NCI-H187 (cell line): ENCODE data around the gene VTCN1.
"Not testable (repeated sequence)": the region's sequence is repeated elsewhere in the genome, so short reads cannot be mapped to it uniquely, and the experiment has no call there.

Source experiments
- DNase-seq, 2 experiments: peaks; one replicate each; lab custom pipeline; 2025; lab: John Stamatoyannopoulos, UW

VTCN1 gene

DNA sequence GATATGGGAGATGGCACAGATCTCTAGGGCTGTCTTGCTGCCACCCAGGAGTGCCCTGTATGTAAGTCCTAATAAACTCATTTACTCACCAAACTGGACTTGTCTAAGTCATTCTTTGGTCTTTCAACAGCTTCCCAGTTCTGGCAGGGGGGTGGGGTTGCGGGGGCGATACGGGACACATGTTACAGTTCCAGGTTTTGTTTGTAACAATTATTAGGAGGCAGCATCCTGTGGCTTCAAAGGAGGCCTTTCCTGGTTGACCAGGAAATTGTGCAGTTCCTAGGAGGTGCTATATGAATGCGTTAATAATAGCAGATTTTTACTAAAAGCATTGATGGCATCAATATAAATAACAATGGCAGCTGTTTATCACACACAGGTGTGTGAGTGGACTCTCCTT lies 46.5 kb downstream of the VTCN1 start:
- no peak for DNase-seq

DNA sequence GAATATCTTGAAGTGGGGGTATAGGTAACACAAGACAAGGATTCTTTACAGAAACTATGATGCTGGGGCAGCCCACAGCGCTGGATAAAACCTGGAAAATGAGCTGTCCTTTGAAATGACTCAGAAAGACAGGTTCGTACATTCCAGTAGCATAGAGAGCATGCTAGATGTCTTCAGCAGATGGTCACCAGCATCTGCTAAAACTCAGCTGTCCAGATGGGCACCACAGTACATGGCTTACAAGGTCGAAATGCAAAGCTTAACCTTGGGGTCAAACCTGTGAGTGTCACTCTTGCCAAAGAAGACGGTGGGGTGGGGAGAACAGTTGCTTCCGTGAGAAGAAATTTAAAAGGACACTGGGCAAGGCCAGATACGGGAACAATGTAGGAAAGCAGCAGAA lies 47.9 kb downstream of the VTCN1 start:
- no peak for DNase-seq

DNA sequence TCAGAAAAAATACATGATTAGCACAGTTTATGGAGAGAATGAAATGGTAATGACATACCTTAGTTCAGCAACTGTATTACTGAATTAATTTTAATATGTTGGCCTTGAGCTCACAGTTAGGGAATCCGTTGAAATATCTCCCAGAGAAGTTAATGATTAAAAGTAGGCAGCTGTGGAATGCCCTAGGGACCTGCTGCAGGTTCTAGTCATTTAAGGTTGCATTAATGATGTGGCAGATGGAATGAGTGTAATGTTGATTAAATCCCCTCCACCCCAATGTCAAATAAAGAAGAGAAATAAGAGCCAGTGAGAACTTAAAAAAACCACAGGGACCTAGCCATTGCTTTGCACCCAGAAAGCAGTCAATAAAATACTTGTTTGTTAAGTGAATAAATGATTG lies 48.8 kb downstream of the VTCN1 start:
- DNase-seq: no peak

DNA sequence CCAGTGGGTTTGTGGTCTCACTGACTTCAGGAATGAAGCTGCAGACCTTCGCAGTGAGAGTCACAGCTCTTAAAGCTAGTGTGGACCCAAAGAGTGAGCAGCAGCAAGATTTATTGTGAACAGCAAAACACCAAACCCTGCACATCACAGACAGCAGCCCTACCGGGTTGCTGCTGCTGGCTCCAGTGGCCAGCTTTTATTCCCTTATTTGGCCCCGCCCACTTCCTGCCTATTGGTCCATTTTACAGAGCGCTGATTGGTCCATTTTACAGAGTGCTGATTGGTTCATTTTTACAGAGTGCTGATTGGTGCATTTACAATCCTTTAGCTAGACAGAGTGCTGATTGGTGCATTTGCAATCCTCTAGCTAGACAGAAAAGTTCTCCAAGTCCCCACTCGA lies 59.4 kb downstream of the VTCN1 start:
- not testable (repeated sequence) for DNase-seq

DNA sequence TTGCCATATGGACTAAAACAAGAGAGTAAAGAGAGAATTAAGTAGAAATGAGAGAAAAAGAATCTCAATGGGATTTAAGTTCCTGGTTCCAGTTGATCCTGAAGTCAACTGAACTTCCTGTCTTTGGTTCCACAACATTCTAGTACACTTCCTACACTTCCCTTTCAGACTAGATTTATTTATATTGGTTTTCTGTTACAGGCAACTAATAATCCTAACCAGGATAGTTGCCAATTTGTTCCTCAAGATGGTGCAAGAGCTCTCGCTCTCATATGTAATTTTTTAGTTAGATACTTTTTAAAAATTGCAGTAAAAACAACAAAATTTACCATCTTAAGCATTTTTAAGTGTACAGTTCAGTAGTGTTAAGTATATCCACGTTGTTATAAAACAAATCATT lies 60.4 kb downstream of the VTCN1 start:
- DNase-seq: no peak

DNA sequence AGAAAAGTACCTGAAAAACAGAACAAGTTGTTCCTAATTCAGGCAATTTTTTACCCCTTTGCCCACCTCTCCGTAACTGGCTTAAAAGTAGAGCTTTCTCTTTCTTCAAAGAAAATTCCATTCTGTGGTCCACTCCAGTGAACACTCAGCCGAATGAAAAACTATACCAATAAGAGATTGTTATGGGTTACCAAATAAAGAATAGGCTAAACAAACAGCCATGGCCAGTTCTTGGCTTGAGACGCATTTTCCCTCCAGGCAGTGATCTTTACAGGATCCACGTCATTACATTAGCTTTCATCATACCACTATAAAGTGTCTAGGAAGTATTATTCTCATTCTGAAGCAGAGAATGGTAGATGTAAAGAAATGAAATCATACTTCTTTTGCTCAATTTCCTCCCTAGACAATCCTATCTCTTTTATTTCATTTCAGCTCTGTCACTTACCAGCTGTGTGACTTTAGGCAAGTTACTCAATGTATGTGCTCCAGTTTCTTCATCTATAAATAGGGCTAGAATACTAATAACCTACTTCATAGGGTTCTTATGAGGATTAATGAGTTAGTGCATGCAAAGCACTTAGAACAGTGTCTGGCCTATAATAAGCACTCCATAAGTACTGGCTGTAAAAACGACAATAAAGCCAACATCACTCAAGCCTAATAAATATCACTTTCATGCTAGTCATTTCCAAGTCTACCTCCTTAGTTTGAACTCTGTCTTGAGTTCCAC lies 62.7 kb downstream of the VTCN1 start:
- no peak for DNase-seq

DNA sequence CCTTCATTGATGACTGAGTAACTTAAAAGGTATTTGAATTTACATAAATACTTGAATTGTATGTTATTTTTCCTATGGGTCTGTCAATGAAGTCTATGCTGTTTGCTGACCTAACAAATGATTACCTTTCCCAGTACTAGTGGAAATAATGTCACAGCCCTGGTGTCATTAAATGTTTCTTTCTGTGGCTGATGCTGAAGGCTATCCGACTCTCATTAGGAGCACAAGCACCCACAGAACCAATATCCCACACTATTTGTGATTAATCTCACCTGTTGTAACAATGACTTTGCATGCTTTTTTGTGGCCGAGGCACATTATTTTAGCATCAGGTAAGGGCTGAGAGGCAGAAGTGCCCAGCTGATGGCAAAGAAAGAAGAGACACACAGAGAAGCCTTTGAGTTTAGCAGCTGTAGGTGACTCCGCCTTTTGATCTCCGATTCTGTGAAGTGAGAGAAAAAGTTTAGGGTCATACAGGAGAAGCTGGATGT lies 63.3 kb downstream of the VTCN1 start:
- no peak for DNase-seq

DNA sequence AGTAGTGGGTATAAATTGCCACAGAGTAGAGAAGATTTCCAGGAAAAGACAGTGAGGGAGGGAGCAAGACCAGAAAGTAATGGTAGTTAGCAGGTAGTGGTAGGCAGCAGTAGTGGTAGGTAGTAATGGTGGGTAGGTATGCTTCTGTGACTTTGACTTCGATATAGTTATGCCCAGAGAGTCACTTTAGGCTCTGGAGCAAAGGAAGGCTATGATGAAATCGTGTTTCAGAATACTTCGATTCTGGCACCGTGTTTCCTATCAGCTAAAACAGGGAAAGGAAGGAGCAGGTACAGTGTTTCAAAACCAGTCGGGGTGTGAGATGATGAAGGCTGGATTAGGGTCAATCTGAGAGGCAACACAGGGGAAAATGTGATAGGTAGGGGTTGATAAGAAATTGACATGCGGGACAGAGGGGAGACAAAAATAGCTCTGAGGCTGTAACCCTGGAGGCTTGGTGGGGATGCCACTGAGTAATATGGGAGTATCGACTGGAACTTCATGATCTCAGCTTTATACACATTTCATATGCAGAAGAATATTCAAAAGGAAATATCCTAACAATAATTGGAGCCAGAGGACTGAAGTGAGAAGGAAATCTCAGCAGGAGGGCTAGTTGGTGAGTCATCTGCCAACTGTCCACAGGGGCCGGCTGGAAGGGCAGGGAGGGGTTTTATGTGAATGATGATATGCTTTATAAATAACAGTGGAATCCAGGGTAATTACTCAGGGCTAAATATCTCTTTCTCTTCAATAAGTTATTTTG lies 64.0 kb downstream of the VTCN1 start:
- DNase-seq: no peak

DNA sequence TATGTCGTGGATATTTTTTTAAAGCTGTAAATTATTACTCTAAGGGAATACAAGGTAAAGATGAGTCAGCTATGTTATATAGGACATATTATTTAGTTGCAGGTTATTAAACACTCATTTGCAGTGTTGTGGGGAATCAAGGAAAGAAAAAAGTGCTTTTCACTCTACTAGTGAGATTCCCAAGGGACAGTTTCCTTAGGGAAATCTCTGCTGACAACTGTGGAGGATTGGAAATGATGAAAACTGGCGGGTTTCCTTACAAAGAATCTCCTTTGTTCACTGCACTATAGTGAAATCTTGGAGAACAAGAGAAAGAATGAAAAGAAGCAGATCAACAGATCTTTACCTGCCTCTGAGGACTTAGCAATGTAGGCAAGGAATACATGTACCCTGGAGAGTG lies 64.7 kb downstream of the VTCN1 start:
- DNase-seq: no peak

DNA sequence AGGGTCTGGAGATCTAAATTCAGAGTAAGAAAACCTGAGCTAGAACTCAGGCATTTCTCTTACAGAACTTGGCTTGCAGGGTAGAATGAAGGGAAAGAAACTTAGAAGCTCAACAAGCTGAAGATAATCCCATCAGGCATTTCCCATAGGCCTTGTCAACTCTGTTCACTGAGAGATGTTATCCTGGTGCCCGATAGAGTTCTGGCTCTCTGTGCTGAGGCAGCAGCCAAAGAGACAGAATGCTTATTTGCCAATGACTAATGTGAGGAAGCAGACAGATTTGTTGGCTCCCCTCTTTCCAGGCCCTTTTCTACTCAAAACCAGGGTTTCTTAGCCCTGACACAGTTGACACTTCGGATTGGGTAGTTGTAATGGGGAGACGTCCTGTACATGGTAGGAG lies 66.9 kb downstream of the VTCN1 start:
- no peak for DNase-seq

DNA sequence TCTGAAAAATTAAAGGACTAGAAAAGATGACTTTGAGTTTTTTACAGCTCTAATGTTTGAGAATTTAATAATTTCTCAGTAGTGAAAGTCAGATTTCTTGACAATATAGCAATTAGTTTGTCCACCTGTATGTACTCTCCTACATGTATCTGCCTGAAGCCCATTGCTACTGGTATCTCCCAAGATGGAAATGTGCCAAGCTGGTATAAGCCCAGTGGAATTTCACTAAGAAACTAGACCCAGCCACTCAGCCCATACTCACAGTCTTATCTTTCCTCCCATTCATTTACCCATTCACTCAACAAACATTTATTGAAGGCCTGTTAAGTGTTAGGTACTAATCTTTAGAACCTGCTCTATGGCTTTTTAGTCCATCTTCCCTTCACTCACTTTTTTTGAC lies 67.6 kb downstream of the VTCN1 start:
- DNase-seq: no peak

DNA sequence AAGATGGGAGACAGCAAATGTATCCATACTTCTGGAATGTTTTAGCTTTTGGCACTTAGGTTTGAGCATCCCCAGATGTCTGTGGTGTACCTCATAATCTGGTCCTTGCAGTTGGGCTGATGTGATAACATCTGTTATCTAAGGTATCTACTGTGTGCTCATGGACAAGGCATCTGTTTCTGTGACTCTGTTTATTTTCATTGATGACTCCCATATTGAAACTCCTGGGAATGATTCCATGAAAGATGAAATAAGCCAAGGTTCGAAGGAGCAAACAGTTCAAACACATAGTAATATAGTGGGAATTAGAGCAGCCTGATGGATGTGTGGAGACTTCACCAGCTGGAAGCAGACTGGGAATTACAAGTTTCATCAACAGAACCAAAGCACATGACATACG lies 68.5 kb downstream of the VTCN1 start:
- DNase-seq: no peak

DNA sequence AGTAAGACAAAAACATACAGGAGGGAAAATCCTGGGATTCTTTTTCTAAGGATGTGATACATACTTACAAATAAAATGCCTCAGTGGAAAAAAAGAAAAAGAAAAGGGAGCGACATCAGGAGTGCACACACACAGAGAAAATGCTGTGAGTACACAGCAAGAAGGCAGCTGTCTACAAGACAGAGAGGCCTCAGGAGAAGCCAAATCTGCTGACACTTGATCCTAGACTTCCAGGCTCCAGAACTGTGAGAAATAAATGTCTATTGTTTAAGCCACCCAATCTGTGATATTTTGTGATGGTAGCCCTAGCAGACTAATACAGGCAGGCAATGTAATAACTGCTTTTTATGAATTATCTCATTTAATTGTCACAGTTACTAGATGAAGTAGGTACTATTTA lies 72.2 kb downstream of the VTCN1 start:
- no peak for DNase-seq

DNA sequence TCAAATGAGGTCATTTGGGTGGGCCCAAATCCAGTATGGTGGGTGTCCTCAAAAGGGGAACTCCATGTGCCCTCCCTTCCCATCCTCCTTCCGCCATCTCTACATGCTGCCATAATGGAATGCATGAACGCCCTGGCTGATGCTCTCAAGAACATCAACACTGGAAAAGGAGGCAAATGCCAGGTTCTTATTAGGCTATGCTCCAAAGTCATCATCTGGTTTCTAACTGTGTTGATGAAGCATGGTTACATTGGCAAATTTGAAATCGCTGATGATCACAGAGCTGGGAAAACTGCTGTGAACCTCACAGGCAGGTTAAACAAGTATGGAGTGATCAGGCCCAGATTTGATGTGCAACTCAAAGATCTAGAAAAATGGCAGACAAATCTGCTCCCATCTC lies 72.6 kb downstream of the VTCN1 start:
- DNase-seq: no peak

DNA sequence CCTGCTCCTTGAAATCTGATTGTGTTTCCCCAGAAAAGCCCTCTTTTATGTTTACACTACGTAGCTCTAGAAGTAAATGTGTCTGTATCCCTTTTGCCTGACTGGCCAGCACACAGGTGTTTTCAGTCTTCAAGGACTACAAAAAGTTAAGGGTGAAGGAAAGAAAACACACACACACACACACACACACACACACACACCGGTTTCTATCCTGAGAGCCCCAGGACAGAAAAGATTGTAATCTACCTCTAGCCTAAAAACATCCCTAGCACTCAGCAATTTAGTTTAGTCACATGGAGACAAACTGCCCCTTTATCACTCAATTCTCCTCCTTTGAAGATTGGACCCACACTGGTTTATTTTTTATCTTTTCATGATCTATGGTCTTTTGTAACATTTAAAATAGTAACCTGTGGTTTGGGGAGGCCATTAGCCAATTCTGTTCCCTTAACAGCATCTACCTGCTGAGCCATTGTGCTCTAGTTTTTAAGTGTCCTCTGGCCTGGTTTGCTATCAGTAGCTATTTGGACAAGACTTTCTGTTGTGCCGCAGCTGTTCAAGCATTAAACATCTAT lies 73.4 kb downstream of the VTCN1 start:
- no peak for DNase-seq

DNA sequence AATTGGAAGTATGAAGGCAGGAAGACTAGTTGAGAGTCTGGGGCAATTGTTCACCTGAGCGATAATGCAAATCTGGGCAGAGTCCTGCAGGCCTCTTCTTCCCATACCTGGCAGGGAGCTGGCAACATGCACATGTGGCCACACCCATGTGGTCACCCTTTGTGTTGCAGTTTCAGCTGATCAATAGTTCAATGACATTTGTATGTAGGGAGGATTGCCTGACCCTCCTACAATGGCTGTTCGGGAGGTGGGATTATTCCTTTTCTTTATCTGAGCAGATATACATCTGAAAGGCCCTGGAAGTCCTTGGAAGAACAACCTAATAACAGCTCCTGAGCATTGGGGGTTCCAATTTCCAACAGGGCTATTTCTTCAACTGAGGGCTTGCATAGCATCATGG lies 74.0 kb downstream of the VTCN1 start:
- no peak for DNase-seq

DNA sequence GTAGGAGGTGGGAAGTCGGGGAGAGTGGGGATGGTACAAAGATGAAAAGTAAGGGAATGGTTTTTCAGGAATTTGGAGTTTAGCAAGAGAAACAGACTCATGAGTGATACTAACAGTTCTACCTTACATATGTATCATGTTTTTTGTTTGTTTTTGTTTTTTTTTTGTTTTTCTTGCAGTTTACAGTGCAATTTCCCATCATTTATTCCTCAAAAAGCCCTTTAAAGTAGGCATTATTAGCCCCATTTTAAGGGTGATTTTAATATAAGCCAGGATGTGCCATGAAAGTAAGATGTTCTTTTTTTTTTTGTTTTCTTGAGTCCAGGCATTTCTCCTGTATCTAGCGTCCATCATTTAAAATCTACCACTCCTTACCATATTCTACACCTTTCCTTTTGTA lies 75.4 kb downstream of the VTCN1 start:
- DNase-seq: no peak

DNA sequence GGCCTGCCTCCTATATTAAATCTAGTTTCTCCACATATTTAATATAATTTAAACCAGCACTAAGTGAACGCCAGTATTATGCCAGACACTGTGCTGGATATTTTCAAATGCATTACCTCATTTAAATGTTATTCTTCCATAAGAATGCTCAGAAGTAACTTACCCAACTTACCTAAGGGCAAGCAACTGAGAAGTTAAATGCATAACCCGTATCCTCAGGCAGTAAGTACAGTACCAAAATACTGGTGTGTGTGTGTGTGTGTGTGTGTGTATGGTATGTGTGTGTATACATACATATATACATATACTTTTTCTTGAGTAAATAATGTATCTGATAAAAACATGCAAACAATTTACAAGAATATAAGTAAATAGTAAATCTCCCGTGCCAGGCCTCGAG lies 80.2 kb downstream of the VTCN1 start:
- no peak for DNase-seq

DNA sequence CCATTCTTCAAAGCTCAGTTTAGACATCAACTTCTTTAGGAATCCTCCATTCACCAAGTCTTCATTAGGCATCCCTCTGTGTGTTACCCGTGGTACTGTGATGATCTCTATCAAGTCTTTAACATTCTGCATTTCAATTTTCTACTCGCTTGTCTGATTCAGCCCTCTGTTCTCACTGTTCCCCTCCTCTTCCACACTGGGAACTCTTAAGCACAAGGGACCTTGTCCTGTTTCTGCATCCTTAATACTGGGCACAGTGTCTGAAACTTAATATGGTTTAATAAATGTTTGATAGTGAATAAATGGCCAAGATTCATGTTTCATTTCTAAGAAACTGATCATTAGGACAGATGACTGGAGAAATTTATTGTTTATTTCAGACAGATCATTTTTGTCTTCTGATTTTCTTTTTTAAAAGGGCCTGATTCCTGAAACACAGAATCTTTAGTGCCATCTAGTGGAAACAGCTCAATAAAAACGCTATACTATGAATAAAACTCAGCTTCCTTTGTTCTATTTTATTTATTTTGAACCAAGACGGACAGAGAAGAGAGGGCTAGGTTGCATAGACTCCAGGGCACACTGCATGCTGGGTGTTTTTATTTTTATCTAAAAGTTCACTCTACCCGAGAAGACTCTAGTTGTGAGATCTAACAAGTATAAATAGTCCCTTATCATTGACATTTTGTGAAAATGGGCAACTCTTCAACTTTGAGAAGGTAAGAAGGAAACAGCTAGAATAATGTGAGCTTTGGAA lies 82.2 kb downstream of the VTCN1 start:
- DNase-seq: no peak

DNA sequence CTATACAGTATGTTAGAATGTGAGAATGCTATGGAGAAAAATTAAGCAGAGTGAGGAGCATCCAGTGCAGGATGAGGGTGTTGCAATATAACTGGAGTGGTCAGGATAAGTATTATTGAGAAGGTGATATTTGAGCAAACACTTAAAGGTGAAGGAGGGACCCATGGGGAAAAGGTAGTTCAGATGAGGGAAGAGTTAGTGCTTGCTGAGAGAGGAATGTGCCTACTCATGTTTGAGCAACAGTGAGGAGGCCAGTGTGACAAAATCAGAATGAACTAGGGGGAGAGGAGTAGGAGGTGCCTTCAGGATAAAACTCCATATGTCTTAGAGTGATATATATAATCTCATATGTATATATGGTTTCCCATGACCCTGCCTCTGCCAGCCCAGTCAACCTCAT lies 82.9 kb downstream of the VTCN1 start:
- DNase-seq: peak; percentile 35 to 57

DNA sequence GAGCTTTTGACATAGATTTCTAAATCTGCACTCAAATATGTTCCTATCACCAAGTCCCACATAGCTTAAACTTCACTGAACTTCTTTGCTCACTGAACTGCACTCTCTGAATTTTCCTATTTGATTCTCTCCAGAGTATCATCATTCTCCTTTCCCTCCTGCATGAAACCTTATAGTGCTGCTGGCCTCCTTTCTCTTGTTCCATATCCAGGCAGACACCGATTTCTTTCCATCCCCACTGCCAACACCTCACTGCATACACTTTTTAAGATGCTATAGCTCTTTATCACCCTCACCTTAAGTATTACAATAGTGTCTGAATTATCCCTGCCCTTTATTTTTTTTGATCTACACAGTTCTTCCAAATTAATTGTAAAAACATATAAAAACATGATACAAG lies 86.1 kb downstream of the VTCN1 start:
- no peak for DNase-seq

DNA sequence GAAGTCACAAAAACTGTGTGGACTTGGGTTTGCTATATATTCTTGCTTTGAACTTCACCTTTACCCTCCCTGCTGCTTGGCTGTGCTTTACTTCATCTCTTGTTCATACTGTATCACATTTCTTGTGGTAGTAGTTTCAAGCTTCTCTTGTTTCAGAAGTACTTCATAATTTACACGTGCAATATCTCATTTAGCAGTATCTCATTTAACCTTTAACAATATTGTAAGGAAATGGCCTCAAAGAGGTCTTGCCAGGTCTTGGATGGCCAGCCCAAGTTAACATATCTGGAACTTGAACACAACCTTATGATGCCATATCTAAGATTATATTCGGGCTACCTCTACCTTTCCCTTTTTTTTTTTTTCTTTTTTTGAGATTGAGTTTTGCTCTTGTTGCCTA lies 87.5 kb downstream of the VTCN1 start:
- DNase-seq: no peak
